Measurements from ENCODE around the gene KCNIP4.
"Not testable (repeated sequence)": the region's sequence is repeated elsewhere in the genome, so short reads cannot be mapped to it uniquely, and the experiment has no call there.

Gene KCNIP4

DNA sequence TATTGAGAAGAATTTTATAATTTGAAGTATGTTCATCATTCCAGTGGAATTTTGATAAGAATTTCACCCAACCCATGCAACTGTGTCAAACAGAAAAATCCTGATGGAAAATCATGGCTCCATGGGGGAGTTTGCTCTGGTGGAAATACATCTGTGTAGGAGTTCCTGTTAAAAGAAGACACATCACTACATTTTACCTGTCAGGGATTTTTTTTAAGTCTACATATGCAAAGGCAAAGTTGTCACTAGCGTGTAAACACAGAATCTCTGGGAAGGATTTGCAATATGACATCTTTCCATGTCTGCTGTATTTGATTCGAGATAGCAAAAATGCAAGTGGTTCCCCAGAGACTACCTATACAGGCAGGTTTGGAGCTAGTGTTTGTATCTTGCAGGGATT, 581.0 kb downstream of the KCNIP4 start:
- no peak overlapping the region for H3K4me2 ChIP-seq (ENCODE audit: low read length)
- H3K27ac ChIP-seq = no peak overlapping the region
- no peaks in the 10 kb centered on the region for H3K79me2 ChIP-seq
- no peaks in the 10 kb centered on the region for H3K9me3 ChIP-seq (ENCODE audit: control insufficient read depth, low read length)
- TF ChIP-seq, protein P1, sequence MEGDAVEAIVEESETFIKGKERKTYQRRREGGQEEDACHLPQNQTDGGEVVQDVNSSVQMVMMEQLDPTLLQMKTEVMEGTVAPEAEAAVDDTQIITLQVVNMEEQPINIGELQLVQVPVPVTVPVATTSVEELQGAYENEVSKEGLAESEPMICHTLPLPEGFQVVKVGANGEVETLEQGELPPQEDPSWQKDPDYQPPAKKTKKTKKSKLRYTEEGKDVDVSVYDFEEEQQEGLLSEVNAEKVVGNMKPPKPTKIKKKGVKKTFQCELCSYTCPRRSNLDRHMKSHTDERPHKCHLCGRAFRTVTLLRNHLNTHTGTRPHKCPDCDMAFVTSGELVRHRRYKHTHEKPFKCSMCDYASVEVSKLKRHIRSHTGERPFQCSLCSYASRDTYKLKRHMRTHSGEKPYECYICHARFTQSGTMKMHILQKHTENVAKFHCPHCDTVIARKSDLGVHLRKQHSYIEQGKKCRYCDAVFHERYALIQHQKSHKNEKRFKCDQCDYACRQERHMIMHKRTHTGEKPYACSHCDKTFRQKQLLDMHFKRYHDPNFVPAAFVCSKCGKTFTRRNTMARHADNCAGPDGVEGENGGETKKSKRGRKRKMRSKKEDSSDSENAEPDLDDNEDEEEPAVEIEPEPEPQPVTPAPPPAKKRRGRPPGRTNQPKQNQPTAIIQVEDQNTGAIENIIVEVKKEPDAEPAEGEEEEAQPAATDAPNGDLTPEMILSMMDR (IDR thresholded peaks at IDR 0.05) = no peak
- no peak overlapping the region for H3K9ac ChIP-seq
- H3K4me1 ChIP-seq = no peaks in the 10 kb centered on the region
- H2AFZ ChIP-seq = no peak overlapping the region
- no peak overlapping the region for H3K4me3 ChIP-seq (ENCODE audit: low read depth, low read length)
- no peaks in the 10 kb centered on the region for H3K36me3 ChIP-seq (ENCODE audit: control insufficient read depth, insufficient read depth, low read length)
- H3K27me3 ChIP-seq (ENCODE audit: control insufficient read depth, insufficient read depth, low read length) = no peaks in the 10 kb centered on the region

DNA sequence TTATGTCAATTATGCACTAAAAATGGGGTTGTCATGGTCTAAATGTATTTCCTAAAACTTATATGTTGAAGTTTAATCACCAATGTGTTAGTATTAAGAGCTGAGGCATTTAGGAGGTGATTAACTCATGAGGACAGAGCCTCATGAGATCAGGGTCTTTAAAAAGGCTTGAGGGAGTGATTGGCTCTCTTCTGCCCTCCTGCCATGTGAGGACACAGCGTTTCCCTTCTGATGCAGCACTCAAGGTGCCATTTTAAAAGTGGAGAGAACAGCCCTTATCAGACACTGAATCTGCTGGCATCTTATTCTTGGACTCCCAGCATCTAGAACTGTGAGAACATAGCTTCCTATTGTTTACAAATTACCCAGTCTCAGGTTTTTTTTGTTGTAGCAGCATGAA, 581.7 kb downstream of the KCNIP4 start:
- no peak overlapping the region for H3K4me2 ChIP-seq (ENCODE audit: low read length)
- no peaks in the 10 kb centered on the region for H3K79me2 ChIP-seq
- no peaks in the 10 kb centered on the region for H3K27me3 ChIP-seq (ENCODE audit: control insufficient read depth, insufficient read depth, low read length)
- TF ChIP-seq, protein P1 (IDR thresholded peaks at IDR 0.05) = no peak
- H3K9ac ChIP-seq = no peak overlapping the region
- H3K4me3 ChIP-seq (ENCODE audit: low read depth, low read length) = no peak overlapping the region
- no peaks in the 10 kb centered on the region for H3K36me3 ChIP-seq (ENCODE audit: control insufficient read depth, insufficient read depth, low read length)
- H2AFZ ChIP-seq = no peak overlapping the region
- H3K27ac ChIP-seq = no peak overlapping the region
- no peaks in the 10 kb centered on the region for H3K9me3 ChIP-seq (ENCODE audit: control insufficient read depth, low read length)
- H3K4me1 ChIP-seq = no peaks in the 10 kb centered on the region

DNA sequence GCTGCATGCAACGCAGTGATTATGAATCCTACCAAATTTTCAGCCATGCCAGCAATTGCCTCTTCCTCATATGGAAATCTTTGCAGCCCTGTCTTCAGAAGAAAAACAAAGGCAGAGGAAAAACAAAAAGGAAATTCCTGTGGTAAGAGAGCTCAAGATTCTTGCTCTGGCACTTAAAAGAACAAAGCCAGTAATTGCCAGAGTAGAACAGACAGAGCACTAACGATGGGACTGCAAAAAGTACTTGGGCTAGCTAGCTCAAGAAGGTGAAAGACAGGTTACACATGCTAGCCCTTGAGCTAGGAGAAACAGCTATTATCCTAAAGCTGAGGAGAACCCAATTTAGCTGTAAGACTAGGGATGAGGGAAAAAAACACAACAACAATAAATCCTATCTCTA, 582.3 kb downstream of the KCNIP4 start:
- TF ChIP-seq, protein P1 (IDR thresholded peaks at IDR 0.05) = no peak
- H3K9me3 ChIP-seq (ENCODE audit: control insufficient read depth, low read length) = no peaks in the 10 kb centered on the region
- no peak overlapping the region for H3K27ac ChIP-seq
- H3K9ac ChIP-seq = no peak overlapping the region
- H3K4me3 ChIP-seq (ENCODE audit: low read depth, low read length) = no peak overlapping the region
- H3K4me2 ChIP-seq (ENCODE audit: low read length) = no peak overlapping the region
- H3K79me2 ChIP-seq = no peaks in the 10 kb centered on the region
- H3K27me3 ChIP-seq (ENCODE audit: control insufficient read depth, insufficient read depth, low read length) = no peaks in the 10 kb centered on the region
- no peak overlapping the region for H2AFZ ChIP-seq
- no peaks in the 10 kb centered on the region for H3K4me1 ChIP-seq
- no peaks in the 10 kb centered on the region for H3K36me3 ChIP-seq (ENCODE audit: control insufficient read depth, insufficient read depth, low read length)

DNA sequence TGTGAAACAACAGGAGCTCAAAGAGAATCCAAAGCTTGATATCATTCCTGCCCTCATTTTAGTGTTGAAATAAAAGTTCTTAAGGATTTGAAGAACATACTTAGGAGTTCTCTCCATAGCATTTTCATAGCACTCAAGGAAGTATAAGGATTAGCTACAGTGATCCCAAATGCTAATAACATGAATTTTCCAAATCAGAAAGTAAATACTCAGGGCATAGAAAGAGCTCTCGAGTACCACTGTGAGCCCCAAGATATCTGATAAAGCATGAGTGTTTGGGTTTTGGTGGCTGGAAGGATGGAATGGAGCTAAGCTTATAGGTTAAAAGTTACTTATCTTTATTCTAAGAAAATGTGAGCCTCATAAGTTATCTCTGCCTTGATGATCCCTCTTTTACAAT, 584.9 kb downstream of the KCNIP4 start:
- Histone ChIP-seq H3K4me1 (no peaks in the 10 kb centered on the region), H3K9me3 (ENCODE audit: control insufficient read depth, low read length) (no peaks in the 10 kb centered on the region), H3K27ac (no peak overlapping the region), H3K4me3 (ENCODE audit: low read depth, low read length) (no peak overlapping the region), H3K36me3 (ENCODE audit: control insufficient read depth, insufficient read depth, low read length) (no peaks in the 10 kb centered on the region), H3K27me3 (ENCODE audit: control insufficient read depth, insufficient read depth, low read length) (no peaks in the 10 kb centered on the region), H3K4me2 (ENCODE audit: low read length) (no peak overlapping the region), H3K9ac (no peak overlapping the region), H3K79me2 (no peaks in the 10 kb centered on the region), H2AFZ (no peak overlapping the region)
- TF ChIP-seq, protein P1 (IDR thresholded peaks at IDR 0.05) = no peak

DNA sequence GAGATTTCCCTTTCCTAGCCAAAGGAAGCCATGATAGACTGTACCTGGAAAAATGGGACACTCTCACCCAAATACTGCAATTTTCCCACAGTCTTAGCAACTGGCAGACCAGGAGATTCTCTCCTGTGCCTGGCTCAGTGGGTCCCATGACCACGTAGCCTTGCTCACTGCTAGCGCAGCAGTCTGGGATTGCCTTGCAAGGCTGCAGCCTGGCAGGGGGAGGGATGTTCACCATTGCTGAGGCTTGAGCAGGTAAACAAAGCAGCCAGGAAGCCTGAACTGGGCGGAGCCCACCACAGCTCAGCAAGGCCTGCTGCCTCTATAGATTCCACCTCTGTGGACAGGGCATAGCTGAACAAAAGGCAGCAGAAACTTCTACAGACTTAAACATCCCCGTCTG, 596.2 kb downstream of the KCNIP4 start:
- not testable (repeated sequence) for H3K36me3 ChIP-seq (ENCODE audit: control insufficient read depth, insufficient read depth, low read length); H3K4me2 ChIP-seq (ENCODE audit: low read length); H3K9me3 ChIP-seq (ENCODE audit: control insufficient read depth, low read length); H3K9ac ChIP-seq; H2AFZ ChIP-seq; H3K4me3 ChIP-seq (ENCODE audit: low read depth, low read length); H3K27me3 ChIP-seq (ENCODE audit: control insufficient read depth, insufficient read depth, low read length); H3K79me2 ChIP-seq; H3K4me1 ChIP-seq; H3K27ac ChIP-seq

Measured in parathyroid adenoma (tissue), 2 donors.